Bronchial epithelial cell (primary cell): ENCODE results near the gene NR4A3. TPM values are rescaled to one million over a fixed set of nuclear protein-coding genes. Genes with fewer than 3 reads are reported as not detected.

Experiments used
- DNase-seq: peaks from one replicate; pipeline ENCODE4 v3.0.0-alpha.2; 2010; ENCODE audit warnings: low read depth
- FAIRE-seq: peaks from 2 replicates; lab custom pipeline; 2011; peaks lifted over from hg19 to GRCh38; lab: Jason Lieb, UNC
- H3K27me3 ChIP-seq: 2 replicates; pipeline ENCODE4 v1.5.1; 2011; ENCODE audit warnings: low read length; ENCODE audit not compliant: control insufficient read depth, insufficient read depth
- H3K36me3 ChIP-seq: 2 replicates; pipeline ENCODE4 v1.5.1; 2011; ENCODE audit warnings: low read length; ENCODE audit not compliant: control insufficient read depth, insufficient read depth
- H3K4me3 ChIP-seq: 2 replicates; pipeline ENCODE4 v1.5.1; 2011; ENCODE audit warnings: mild to moderate bottlenecking, low read depth, low read length, control low read depth
- CTCF ChIP-seq: IDR thresholded peaks from 2 replicates; pipeline ENCODE4 v1.5.1; 2011; ENCODE audit warnings: mild to moderate bottlenecking, moderate library complexity, low read length, control low read depth, inconsistent platforms; ENCODE audit not compliant: insufficient read depth, severe bottlenecking
- total RNA-seq: library from RNA; depleted of rRNA; stranded (reverse); fragments of >200 nt; gene quantifications from 2 replicates; pipeline ENCODE4 v1.2.1, GENCODE V29; 2014

Gene NR4A3
- total RNA-seq, 1 donor from 2014 or later: not detected

GRCh38 chr9:99809586-99810319, 11.9 kb upstream of the NR4A3 start:
- Histone ChIP-seq H3K27me3 (no peaks in the 10 kb centered on the region), H3K36me3 (no peaks in the 10 kb centered on the region), H3K4me3 (no peak overlapping the region)
- TF ChIP-seq CTCF: no peak
- DNase-seq (peak; percentile 81), FAIRE-seq (no peak)

GRCh38 chr9:99811172-99811571, 10.5 kb upstream of the NR4A3 start:
- Histone ChIP-seq H3K4me3 (no peak overlapping the region), H3K27me3 (no peaks in the 10 kb centered on the region), H3K36me3 (no peaks in the 10 kb centered on the region)
- FAIRE-seq: no peak
- no peak for DNase-seq
- no peak for TF ChIP-seq CTCF

- no peaks in the 10 kb centered on the region for H3K36me3 ChIP-seq
- no peak overlapping the region for H3K4me3 ChIP-seq
- TF ChIP-seq CTCF: no peak
- no peaks in the 10 kb centered on the region for H3K27me3 ChIP-seq
- DNase-seq: no peak
- FAIRE-seq: no peak
Observed at GRCh38 chr9:99811598-99812383, 9.9 kb upstream of the NR4A3 start.

GRCh38 chr9:99813739-99814138, 7.9 kb upstream of the NR4A3 start:
- H3K36me3 ChIP-seq: no peaks in the 10 kb centered on the region
- DNase-seq (no peak), FAIRE-seq (no peak)
- no peak for TF ChIP-seq CTCF
- H3K4me3 ChIP-seq: no peak overlapping the region
- no peaks in the 10 kb centered on the region for H3K27me3 ChIP-seq

GRCh38 chr9:99814359-99814758, 7.3 kb upstream of the NR4A3 start:
- DNase-seq (no peak), FAIRE-seq (no peak)
- Histone ChIP-seq H3K36me3 (no peaks in the 10 kb centered on the region), H3K4me3 (no peak overlapping the region), H3K27me3 (no peaks in the 10 kb centered on the region)
- no peak for TF ChIP-seq CTCF
